Stimulated activated CD8-positive, alpha-beta memory T cell treated with anti-CD3 and anti-CD28 coated beads, Interleukin-4, amount 100 ng/mL, for 4 hours (primary cell): Measurements from ENCODE around the gene CYP11A1.
A peak's percentile ranks its signal among the peaks of the same experiment; 100 is the strongest.

ENCODE experiments used
- DNase-seq, 2 donors: peaks; one replicate each; pipeline ENCODE4 v3.0.0-alpha.2; 2020; ENCODE audit warnings: low read depth in 2 of 2, low spot score in 1 of 2

Gene CYP11A1

DNA sequence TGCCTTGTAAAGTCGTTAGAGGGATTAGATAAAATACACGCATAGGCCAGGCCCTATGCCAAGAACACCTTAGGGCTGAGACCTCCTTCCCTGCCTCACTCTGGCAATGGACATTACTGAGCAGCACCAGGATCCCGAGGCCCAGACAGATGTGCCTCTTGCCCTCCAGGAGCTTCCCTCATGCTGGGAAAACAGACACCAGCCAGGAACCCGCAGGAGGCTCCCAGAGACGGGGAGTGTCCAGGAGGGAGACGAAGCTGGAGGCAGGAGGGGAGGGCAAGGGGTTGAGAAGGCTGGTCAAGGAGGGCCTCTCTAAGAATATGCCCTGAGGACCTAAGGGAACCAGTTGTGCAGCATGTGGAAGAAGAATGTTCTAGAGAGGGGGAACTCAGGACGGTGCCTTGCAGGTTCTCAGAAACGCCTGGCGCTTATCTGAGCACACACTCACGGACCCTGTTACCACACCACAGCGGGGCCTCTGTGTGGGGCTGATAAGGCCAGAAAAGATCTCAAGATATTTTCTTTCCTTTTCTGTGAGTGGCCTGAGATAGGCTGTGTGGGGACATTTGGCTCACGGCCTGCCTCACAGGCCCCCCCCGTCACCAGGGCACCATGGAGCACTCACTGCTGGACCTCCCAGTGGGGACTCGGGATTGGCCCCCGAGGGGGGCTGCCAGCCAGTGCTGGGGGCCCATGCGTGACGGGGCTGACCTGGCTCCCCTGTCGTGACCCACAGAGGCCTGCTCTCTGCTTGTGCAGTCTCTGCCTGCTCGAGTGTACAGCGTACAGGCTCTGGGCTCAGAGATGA lies 22.0 kb upstream of the CYP11A1 start:
- no peak for DNase-seq

- DNase-seq: no peak
Observed at GRCh38 chr15:74388363-74388951, 21.0 kb upstream of the CYP11A1 start.

GRCh38 chr15:74387621-74388362 lies 20.3 kb upstream of the CYP11A1 start:
- no peak for DNase-seq

DNA sequence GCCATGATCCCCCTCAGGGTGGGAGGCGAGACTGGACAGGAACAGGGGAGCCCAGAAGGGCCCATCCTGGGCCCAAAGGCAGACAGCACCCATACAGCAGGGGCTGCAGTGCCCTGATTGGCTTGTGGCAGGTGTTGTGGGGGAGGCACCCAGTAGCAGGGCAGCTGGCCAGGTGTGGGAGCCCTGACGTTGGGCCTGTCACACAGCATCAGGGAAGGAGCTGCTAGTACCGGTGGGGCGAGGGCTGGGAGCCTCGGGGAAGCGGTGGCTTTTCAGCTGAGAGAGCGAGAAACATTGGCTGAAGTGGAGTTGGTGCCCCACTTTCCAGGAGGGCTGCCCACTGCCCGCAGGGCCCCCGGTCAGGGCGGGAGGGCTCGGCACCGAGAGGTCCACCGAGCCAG lies 19.7 kb upstream of the CYP11A1 start:
- no peak for DNase-seq

DNA sequence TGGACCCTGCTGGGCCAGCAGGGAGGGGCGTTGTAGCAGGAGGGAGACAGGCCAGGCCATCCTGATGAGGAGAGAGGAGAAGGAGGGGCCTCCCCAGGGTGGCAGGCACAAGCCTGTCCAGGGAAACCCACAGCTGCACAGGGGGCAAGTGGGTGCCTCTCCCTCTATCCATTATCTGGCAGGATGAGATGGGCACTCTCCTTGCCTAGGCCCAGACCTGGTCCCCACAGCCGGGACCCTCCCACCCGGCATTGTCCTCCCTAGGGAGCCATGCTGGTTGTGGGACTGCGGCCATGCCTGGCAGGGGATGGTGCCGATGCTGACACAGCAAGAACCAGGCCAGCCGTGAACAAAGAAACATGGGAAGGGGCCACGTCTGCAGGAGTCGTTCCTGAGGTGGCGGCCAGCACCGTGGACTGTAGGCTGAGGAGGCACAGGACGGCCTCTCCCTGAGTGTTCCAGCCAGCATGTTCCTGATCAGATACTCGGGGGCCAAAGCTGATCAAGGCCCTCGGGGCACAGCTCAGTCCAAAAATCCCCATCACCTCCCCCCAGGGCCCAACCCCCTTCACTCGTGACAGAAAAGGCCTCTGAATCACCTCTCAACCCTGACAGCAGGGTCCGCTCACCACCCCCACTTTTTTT lies 19.2 kb upstream of the CYP11A1 start:
- DNase-seq: no peak

DNA sequence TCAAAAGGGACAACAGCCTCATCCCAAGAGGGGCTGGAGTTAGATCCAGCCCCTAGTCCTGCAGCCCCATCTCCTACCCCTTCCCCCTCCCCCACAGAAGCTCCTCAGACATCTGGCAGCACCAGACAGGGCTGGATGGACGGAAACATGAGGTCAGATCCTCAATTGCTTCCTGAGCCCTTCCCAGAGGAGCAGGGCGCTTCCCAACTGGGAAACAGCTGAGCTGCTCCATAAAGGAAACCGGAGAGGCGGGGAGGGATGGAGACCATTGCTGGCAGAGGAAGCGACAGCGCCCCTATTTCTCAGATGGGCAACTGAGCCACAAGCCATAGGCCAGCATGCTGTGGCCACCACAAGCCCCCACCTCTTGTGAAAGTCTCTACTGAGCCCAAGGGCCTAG lies 18.3 kb upstream of the CYP11A1 start:
- DNase-seq: no peak

- peak in 1 of 2 donors; percentile 52 for DNase-seq
Observed at GRCh38 chr15:74384881-74385643, 17.6 kb upstream of the CYP11A1 start.

DNA sequence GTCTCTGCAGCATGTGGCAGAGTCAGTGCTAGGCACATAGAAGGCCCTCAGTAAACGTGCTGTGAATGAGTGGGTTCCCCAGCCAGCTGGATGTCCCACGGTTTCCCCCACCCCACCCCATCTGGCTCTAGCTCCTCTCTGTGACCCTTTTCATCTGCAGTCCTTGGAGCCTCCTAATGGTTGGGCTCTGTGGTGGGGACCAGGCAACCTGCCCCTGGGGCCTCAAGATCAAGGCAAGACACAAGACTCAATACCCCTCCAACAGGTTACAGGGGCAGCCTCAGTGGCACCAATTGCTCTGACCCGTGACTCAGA lies 17.1 kb upstream of the CYP11A1 start:
- DNase-seq: no peak

GRCh38 chr15:74383695-74384565 lies 16.5 kb upstream of the CYP11A1 start:
- peak in 1 of 2 donors; percentile 68 for DNase-seq

DNA sequence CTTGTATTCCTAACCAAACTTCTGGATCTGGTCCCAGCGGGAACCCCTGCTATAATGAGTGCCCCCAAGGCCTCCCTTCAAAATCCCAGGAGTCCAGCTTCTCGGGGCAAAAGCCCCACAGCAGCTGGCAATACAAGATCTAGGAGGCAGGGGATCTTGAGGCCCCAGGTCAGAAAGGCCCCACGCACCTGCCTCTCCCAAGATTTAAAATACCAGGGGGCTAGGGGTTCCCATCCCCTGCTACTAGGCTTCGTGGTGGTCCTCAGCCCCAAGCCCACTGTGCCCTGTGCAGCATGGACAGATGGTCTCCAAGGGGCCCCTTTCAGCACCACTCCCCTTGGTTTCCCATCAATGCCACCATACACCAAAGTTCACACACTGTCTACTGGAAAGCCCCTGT lies 15.8 kb upstream of the CYP11A1 start:
- DNase-seq: no peak

- no peak for DNase-seq
Observed at GRCh38 chr15:74382004-74382816, 14.8 kb upstream of the CYP11A1 start.

GRCh38 chr15:74381481-74381880 lies 14.0 kb upstream of the CYP11A1 start:
- no peak for DNase-seq

GRCh38 chr15:74381190-74381453 lies 13.7 kb upstream of the CYP11A1 start:
- no peak for DNase-seq

DNA sequence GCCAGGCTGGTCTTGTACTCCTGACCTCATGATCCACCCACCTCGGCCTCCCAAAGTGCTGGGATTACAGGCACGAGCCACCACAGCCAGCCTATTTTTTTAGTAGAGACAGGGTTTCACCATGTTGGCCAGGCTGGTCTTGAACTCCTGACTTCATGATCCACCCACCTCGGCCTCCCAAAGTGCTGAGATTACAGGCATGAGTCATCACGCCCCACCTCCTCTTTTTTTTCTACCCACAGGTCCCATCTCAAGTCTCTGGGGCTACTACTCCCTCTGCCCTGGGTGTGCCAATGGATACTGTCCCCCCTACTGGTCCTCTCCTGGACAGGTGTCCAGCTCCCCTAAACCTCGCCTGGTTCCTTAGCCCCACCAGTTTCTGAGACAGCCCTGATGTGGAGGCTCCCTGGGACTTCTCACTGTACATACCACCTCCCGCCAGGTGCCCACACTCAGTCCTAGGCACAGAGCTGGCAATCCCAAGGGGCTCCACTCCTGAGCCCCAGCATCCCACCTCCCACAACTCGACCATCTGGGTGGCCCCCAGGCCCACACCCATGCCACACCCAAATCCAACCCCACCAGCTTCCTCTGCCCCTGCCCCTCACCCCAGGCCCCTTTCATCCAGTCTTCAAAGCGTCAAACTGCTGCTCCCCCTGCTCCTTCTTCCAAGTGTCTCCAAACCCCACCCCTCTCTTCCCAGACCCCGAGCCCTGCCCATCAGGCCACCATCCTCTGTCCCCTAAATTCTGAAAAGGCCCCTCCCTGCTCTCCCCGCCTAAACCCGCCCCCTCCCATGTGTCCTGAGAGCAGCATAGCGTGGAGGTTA lies 13.1 kb upstream of the CYP11A1 start:
- DNase-seq: no peak

DNA sequence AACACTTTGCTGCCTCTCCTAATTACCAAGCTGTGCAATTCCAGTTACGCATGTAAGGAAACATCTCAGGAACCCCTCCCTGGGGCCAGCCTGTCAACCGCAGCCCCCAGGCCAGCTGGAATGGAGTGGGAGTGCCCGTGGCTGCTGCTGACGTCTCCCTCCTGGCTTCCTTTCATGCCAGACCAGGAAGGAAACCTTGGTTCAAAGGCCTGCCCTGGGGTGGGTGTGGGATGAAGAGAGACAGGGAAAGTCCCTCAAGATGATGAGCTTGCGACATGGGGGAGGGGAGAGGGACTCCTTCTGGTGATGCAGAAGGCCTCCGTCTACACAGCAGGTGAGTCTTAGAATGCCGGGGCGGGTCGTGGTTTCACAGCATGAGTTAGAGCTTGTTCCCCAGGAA lies 11.4 kb upstream of the CYP11A1 start:
- DNase-seq: peak in 1 of 2 donors; percentile 57

- no peak for DNase-seq
Observed at GRCh38 chr15:74377831-74378766, 10.7 kb upstream of the CYP11A1 start.

GRCh38 chr15:74376825-74377581 lies 9.6 kb upstream of the CYP11A1 start:
- no peak for DNase-seq
